ENCODE results near the gene TRAF2. TPM values are rescaled to one million over a fixed set of nuclear protein-coding genes. Genes with fewer than 3 reads are reported as not detected.
A peak's percentile ranks its signal among the peaks of the same experiment; 100 is the strongest.

TRAF2 gene
- total and polyA plus RNA-seq, 2 of the 4 experiments (the other 2 are of a cell fraction): 6.6 to 12.0 TPM

GRCh38 chr9:136849038-136849959 is 37.0 kb upstream of the TRAF2 start, which contains the start of gene PHPT1 (continued):
- TF ChIP-seq CHD1 (IDR thresholded peaks at IDR 0.05; ENCODE audit: low read depth, low read length) (no peak), MAZ (IDR thresholded peaks at IDR 0.05; ENCODE audit: borderline replicate concordance, low read depth, low read length) (peak; percentile 95; the same call in 1 of the 2 replicates), NFE2L2 (IDR thresholded peaks at IDR 0.05; ENCODE audit: low read depth, low read length) (no peak)
